ENCODE measurements around the gene MEGF6. TPM values are rescaled to one million over a fixed set of nuclear protein-coding genes. Genes with fewer than 3 reads are reported as not detected.
A peak's percentile ranks its signal among the peaks of the same experiment; 100 is the strongest.

The MEGF6 gene
- total RNA-seq, 1 donor: 2.2 TPM

DNA sequence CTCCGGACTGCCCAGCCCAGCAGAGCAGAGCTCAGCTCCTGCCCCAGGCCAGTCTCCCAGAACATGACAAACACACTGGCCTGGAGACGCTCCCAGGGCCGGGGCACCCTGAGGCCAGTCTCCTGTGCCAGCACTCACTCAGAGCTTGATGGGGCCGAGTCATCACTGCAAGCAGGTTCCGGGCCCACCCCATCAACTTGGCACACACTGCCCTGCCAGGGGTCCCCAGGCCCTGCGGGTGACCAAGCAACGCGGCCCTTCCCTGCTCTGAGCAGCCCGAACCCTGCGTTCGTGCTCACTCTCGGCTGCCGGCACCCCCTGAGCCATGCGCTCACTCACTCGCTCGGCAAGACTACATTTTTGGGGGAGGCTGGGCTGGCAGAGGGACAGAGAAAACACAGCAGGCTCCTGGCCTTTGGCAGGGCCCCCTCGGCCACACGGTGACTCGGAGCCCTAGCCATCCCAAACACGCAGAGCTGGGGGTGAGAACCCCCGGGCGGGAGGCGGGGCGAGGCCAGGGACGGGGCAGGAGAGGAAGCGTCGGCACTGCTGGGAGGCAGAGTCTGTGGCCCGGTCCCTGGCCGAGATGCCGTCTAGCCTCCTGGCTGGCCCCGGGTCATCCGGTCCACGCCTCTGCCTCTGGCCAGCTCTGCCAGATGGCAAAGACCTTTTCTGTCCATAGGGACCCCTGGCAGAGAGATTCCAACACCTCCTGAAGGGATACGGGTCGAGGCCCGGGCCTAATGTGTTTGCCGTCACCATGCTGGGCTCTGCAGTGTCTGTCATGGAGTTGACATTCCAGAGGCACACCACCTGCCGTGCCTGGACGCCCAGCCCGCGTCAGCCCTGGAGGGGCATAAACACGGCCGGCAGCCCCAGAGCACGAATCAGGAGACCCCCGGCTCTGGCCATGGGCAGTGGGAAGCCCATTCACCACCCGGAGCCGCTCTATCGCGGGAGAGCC is 68.0 kb downstream of the MEGF6 start:
- no peak overlapping the region for H3K4me3 ChIP-seq (ENCODE audit: low read depth, low read length)
- DNase-seq (ENCODE audit: low read depth): peak; percentile 23
- TF ChIP-seq, protein P1, sequence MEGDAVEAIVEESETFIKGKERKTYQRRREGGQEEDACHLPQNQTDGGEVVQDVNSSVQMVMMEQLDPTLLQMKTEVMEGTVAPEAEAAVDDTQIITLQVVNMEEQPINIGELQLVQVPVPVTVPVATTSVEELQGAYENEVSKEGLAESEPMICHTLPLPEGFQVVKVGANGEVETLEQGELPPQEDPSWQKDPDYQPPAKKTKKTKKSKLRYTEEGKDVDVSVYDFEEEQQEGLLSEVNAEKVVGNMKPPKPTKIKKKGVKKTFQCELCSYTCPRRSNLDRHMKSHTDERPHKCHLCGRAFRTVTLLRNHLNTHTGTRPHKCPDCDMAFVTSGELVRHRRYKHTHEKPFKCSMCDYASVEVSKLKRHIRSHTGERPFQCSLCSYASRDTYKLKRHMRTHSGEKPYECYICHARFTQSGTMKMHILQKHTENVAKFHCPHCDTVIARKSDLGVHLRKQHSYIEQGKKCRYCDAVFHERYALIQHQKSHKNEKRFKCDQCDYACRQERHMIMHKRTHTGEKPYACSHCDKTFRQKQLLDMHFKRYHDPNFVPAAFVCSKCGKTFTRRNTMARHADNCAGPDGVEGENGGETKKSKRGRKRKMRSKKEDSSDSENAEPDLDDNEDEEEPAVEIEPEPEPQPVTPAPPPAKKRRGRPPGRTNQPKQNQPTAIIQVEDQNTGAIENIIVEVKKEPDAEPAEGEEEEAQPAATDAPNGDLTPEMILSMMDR (IDR thresholded peaks at IDR 0.05; ENCODE audit: insufficient read depth, low read depth, low read length): no peak

DNA sequence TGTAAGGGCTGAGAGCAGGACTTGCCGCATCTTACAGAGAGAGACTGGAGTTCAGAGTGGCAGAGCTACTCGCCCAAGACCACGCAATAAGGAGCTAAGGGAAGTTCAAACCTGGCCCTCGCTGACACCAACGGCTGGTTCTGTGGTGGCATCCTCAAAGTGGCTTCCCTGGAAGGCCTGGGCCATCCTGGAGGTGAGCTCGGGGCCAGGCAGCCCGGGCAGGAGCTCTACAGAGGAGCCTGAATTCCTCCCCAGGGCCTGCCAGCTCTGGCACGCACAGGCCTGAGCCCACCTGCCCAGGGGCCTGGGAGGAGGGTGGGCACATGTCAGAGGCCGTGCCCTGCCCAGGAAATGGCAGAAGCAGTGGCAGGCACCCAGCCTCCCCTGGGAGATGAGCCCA is 68.6 kb downstream of the MEGF6 start:
- H3K4me3 ChIP-seq (ENCODE audit: low read depth, low read length): no peak overlapping the region
- DNase-seq (ENCODE audit: low read depth): no peak
- TF ChIP-seq, protein P1 (IDR thresholded peaks at IDR 0.05; ENCODE audit: insufficient read depth, low read depth, low read length): no peak

DNA sequence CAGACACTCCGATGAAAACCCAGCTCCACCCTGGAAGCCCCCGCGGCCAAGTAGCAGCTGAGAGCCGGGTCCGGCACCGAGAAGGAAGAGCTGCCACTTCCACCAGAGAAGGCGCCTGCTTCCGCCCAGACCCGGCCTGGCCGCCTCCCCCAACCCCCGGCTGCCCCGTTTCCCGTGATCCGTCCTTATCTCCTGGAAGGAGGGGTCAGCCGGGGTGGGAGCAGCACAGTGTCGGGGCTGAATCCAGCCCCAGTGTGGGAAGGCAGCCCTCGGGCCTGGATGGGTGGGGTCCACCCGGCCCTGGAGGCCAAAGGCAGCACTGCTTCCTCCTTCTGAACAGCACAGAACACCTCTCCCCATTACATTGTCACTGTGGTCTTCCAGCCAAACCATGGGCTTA is 69.4 kb downstream of the MEGF6 start:
- no peak overlapping the region for H3K4me3 ChIP-seq (ENCODE audit: low read depth, low read length)
- DNase-seq (ENCODE audit: low read depth): no peak
- TF ChIP-seq, protein P1 (IDR thresholded peaks at IDR 0.05; ENCODE audit: insufficient read depth, low read depth, low read length): no peak

DNA sequence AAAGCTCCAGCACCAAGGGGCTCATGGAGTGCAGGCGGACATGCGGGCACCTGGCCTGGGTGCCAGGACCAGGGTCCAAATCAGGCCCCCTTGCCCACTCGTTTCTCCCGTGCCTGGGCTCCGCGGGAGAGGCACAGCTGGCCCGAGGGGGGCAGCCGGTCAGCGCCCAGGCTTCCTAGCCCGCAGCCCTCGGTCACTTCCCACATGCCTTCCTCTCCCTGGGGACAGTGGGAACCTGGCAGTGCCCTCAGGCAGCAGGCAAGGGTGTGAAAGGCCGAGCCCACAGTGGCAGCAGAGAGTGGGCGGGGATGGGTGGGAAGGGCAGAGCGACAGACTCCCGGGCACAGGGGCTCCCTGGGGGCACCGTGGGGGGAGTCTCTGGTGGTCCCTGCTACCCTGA is 69.8 kb downstream of the MEGF6 start:
- no peak for DNase-seq (ENCODE audit: low read depth)
- H3K4me3 ChIP-seq (ENCODE audit: low read depth, low read length): no peak overlapping the region
- TF ChIP-seq, protein P1 (IDR thresholded peaks at IDR 0.05; ENCODE audit: insufficient read depth, low read depth, low read length): no peak

DNA sequence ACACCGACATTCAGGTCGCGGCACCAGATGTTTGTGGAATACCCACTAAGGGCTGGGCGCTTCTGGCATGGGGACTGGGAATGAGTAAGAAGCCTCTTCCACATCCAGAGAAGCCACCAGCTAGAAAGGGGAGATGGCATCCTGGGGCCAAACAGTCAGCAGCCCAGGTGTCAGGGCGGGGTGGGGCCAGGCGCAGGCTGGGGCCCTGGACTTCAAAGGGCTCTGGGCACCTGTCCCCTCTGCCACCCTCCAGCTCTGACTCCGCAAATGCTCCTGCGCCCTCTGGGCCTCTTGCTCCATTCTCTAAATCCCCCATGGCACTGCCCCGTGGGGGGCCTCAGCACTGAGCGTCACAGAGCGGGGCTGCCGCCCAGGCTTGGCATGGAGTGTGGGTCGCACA is 70.4 kb downstream of the MEGF6 start:
- H3K4me3 ChIP-seq (ENCODE audit: low read depth, low read length): no peak overlapping the region
- TF ChIP-seq, protein P1 (IDR thresholded peaks at IDR 0.05; ENCODE audit: insufficient read depth, low read depth, low read length): no peak
- DNase-seq (ENCODE audit: low read depth): no peak

DNA sequence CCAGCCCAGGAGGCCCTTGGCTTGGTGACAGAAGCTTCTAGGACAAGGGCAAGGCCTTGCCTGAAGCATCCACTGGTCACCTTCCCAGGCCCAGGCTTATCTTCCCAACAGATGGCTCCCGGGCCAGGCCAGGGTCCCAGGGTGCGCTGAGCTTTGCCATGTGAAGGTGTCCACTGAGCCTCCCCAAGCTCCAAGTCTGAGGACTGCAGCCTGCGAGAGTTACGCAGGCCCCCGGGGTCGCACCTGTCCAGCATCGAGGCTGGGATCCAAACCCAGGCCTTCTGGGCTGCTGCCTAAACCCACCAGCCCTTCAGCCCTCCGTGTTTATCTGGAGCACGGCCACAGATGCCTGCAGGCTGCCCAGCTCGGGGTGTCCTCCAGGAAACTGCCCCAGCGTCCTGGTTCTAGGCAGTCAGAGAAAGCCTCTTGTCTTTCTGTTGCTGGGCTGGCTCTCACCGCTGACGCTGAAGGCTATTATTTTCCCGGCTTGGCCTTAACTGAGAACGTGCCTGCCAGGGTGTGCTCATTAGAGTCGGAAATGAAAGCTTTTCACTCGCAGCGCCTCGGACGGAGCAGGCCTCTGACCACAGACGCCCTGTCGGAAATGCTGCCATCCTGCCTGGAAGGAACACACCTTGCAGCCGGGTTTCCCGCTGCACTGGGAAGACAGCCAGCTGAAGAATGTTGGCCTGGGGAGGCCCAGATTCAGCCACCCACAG is 71.4 kb downstream of the MEGF6 start:
- TF ChIP-seq, protein P1 (IDR thresholded peaks at IDR 0.05; ENCODE audit: insufficient read depth, low read depth, low read length): no peak
- H3K4me3 ChIP-seq (ENCODE audit: low read depth, low read length): no peak overlapping the region
- DNase-seq (ENCODE audit: low read depth): no peak
